Dermis microvascular lymphatic vessel endothelial cell (primary cell): ENCODE measurements around the gene SMAD3. TPM values are rescaled to one million over a fixed set of nuclear protein-coding genes. Genes with fewer than 3 reads are reported as not detected.

Source experiments
- DNase-seq, 2 donors: peaks; one replicate each; pipeline versions ENCODE4 v3.0.0 to v3.0.0-alpha.2; 2010; ENCODE audit warnings: low read depth in 2 of 2
- total RNA-seq: library from RNA; depleted of rRNA; stranded (reverse); fragments of >200 nt; gene quantifications from 2 replicates; pipeline ENCODE4 v1.2.1, GENCODE V29; 2014

SMAD3 gene
- total RNA-seq, 1 donor from 2014 or later, result 12.3 TPM

DNA sequence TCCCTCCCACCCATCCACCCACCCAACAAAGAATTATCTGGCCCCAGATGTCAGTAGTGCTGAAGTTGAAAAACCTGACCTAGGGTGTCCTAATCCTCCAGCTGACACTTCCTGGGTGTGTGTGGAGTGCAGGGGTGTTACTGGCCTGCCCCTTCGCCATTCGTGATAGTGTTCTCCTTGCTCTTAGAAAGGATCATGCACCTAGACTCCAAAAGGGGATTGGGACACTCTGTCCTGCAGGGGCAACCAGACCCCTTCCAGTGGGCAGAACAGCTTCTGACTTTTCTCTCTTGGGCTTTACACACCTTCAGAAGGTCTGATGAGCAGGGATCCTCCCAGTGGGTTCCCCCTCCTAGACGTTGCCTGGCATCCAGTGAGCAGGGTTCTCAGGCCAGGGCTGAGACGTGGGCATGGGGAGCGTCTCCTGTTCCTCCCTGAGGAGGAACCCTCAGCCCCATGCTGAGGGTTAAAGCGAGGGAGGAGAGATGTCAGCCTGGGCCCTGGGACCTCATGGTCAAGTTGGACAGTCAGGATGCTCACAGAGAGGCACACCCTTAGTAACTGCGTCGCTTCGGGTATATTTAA lies 114.1 kb downstream of the SMAD3 start:
- DNase-seq, result no peak

DNA sequence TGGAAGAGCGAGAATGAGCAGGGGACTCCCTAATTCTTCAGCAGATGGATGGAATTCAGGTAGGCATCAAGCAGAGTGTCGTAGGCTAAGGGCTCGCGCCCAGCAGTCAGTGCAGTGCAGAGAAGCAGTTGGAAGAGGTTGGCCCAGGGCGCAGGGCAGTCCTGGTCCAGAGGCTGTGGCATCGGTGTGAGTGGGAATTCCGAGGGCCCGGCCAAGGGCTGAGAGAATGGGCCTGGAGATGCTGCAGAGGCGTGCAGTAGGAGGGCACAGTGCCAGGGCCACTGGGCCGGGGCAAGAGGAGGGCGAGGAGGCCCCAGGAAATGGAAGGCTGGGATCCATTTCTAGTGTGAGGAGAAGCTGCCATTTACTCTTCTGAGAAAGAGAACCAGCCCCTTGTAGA lies 114.6 kb downstream of the SMAD3 start:
- no peak for DNase-seq

DNA sequence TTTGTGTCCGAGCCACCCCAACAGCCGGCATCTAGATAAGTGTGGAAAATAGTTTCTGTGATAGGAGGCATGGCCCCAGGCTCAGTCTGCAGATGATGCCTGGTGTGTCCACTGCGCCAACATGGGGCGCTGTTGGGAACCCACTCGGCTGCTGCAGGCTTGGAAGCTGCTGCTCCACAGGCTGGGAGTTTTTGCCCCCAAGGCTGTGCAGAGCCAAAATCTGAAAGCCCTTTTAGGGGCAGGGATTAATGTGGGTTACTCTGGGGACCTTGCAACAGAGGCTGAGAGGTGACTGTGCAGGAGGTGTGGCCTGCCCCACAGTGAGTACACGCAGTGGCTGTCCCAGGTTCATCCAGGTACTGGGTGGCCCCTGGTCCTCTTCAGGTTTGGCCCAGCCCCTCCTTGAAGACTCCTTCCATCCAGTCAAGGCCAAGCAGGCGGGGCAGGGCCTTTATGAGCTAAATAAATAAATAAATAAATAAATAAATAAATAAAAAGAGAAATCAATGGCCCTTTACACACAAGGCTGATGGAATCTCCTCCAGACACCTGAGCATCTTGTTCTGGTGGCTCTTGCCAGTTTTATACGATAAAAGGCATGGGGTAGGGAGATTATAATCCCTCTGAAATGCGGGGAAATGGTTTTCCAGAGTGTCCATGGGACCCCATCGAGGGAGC lies 115.3 kb downstream of the SMAD3 start:
- DNase-seq, result no peak

DNA sequence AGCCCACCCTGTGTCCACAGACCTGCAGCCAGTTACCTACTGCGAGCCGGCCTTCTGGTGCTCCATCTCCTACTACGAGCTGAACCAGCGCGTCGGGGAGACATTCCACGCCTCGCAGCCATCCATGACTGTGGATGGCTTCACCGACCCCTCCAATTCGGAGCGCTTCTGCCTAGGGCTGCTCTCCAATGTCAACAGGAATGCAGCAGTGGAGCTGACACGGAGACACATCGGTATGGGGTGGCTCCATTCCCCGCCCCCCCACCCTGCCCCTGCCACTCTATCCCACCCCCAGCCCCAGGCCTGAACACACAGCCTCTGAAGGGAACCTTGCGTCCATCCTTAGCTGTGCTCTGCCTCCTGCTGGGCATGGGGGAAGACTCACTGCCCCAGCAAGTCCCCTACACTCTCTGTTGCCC lies 115.8 kb downstream of the SMAD3 start:
- DNase-seq, result no peak

DNA sequence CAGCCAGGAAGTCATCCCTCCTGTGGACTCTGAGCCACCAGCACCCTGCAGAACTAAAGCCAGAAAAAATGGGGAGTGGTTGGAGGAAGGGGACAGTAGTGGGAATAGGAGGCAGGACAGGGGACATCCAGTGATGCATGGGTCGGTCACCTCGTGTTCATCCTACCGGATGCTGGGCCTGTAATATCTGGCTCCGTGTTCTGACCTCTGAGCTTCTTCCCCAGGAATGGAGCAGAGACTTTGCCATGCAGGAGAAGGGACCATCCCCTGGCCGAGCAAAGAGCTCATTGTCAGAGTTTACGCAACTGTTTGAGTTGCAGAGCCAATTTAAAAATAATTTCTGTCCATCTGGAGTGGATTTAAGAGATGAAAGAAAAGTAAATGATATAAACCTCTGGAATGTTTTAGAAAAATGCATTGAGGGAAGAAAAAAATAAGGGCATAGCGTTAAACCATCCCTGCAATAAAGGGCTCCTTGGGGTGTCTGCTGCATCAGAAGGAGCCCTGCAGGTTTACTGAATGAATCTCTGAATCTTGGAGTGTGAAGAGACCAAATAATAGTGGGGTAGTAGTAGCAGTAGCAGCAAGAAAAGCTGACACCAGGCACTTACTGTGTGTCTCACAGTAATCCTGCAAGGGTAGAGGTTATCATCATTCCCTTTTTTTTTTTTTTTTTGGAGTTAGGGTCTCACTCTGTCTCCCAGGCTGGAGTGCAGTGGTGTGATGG lies 118.2 kb downstream of the SMAD3 start:
- DNase-seq, result no peak

DNA sequence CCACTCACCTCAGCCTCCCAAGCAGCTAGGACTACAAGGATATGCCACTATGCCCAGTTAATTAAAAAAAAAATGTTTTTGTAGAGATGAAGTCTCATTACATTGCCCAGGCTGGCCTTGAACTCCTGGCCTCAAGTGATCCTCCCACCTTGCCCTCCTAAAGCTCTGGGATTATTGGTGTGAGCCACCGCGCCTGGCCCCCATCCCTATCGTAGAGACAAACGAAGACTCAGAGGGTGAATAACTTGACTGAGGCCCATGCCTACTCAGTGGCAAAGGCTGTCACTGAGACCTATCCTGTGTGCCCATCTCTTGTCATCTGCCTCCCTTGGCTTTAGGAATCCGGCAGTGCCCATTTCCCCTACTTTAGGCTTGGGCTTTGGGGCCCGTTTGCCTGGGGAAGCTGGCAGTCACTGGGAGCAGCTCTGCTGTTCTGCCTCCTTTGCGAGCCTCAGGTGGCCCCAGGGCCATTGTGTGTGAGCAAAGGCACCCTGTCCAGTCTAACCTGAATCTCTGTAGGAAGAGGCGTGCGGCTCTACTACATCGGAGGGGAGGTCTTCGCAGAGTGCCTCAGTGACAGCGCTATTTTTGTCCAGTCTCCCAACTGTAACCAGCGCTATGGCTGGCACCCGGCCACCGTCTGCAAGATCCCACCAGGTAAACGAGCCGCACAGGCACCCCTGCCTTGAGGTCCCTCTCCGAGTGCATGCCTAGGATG lies 119.0 kb downstream of the SMAD3 start:
- no peak for DNase-seq

GRCh38 chr15:67185051-67185450 lies 119.6 kb downstream of the SMAD3 start:
- no peak for DNase-seq

GRCh38 chr15:67185621-67186225 lies 120.3 kb downstream of the SMAD3 start:
- DNase-seq, result no peak

DNA sequence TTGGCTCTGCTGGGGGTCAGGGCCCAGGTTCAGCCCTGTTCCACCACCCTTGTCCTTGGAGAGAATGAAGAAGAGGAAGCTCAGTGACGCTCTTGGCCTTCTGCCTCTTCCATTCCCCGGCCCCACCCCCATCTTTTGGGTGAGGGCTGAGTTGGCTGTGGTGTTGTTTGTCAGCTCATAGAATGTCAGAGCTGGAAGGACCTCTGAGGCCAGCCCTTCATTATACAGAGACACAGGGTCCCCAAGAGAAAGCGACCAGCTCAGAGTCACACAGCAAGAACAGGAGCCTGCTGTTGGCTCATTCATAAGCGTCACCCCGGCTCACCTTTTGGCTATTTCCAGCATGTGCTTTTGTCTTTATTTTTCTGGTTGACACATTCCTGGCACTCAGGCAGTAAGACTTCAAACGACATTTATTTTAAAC lies 120.8 kb downstream of the SMAD3 start:
- no peak for DNase-seq

DNA sequence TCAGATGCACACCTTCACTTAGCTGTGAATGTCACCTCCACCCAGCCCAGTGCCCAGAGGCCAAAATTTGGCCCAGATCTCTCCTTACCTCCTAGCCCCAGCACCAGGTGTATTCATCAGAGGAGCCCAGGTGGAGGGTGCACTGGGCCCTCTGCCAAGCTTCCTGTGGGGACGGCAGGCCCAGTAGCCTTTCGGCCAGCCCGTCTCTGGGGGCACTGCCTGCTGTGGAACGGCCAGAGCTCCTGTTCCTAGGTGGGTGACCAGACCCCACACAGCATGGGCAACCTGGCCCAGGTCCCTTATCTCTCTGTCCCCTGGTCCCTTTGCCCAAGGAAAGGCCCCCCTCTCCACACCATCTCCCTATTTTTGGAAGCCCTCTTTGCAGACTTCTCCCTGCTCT lies 121.3 kb downstream of the SMAD3 start:
- no peak for DNase-seq

GRCh38 chr15:67187351-67187854 lies 122.0 kb downstream of the SMAD3 start:
- DNase-seq, result no peak

GRCh38 chr15:67188551-67189218 lies 123.3 kb downstream of the SMAD3 start:
- DNase-seq, result no peak

GRCh38 chr15:67189326-67190051 lies 124.1 kb downstream of the SMAD3 start:
- no peak for DNase-seq

DNA sequence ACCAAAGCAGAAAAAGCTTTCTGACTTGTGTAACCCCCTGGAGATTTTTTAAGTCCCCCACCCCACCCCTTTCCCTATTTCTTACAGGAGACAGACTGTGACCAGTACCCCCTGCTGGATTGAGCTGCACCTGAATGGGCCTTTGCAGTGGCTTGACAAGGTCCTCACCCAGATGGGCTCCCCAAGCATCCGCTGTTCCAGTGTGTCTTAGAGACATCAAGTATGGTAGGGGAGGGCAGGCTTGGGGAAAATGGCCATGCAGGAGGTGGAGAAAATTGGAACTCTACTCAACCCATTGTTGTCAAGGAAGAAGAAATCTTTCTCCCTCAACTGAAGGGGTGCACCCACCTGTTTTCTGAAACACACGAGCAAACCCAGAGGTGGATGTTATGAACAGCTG lies 124.9 kb downstream of the SMAD3 start:
- no peak for DNase-seq

DNA sequence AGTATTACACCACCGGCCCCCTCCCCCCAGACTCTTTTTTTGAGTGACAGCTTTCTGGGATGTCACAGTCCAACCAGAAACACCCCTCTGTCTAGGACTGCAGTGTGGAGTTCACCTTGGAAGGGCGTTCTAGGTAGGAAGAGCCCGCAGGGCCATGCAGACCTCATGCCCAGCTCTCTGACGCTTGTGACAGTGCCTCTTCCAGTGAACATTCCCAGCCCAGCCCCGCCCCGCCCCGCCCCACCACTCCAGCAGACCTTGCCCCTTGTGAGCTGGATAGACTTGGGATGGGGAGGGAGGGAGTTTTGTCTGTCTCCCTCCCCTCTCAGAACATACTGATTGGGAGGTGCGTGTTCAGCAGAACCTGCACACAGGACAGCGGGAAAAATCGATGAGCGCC lies 125.4 kb downstream of the SMAD3 start:
- DNase-seq, result no peak

DNA sequence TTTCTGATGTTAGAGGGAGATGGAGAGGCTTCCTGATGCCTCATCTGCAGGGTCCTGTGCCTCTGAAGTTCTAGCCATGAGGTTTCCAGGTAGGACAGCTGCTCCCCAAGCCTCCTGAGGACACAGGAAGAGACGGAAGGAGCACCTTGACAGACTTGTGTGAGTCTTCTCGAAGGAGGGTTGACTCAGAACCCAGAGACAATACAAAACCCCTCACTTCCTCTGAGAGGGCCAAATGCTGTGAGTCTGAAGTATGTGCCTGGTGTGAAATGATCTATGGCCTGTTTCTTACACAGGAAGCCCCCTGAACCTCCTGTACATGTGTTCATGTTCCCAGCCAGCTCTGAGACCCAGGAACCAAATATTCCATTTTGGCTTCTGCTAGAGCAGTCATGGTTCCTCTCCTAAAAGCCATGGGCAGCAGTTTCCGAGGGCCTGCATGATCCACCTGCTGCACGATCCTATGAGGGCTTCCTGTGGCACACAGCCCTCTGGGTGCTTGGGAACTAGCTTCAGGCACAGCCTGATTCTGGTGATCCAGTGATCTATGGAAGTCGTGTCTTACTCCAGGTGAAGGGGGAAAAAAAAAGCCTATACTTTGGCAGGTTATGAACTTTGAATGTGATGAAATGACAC lies 126.9 kb downstream of the SMAD3 start:
- no peak for DNase-seq

GRCh38 chr15:67193223-67193990 lies 128.0 kb downstream of the SMAD3 start:
- DNase-seq, result no peak

DNA sequence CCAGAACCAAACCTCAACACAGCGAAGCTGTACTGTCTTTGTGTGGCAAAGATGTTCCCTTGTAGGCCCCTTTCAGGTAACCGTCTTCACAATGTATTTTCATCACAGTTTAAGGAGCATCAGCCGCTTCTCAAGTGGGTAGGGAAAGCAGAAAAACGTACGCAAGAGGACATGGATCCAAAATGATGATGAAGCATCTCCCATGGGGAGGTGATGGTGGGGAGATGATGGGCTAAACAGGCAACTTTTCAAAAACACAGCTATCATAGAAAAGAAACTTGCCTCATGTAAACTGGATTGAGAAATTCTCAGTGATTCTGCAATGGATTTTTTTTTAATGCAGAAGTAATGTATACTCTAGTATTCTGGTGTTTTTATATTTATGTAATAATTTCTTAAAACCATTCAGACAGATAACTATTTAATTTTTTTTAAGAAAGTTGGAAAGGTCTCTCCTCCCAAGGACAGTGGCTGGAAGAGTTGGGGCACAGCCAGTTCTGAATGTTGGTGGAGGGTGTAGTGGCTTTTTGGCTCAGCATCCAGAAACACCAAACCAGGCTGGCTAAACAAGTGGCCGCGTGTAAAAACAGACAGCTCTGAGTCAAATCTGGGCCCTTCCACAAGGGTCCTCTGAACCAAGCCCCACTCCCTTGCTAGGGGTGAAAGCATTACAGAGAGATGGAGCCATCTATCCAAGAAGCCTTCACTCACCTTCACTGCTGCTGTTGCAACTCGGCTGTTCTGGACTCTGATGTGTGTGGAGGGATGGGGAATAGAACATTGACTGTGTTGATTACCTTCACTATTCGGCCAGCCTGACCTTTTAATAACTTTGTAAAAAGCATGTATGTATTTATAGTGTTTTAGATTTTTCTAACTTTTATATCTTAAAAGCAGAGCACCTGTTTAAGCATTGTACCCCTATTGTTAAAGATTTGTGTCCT lies 129.0 kb downstream of the SMAD3 start:
- no peak for DNase-seq
